ENCODE data around the gene TRPC4.

DNA sequence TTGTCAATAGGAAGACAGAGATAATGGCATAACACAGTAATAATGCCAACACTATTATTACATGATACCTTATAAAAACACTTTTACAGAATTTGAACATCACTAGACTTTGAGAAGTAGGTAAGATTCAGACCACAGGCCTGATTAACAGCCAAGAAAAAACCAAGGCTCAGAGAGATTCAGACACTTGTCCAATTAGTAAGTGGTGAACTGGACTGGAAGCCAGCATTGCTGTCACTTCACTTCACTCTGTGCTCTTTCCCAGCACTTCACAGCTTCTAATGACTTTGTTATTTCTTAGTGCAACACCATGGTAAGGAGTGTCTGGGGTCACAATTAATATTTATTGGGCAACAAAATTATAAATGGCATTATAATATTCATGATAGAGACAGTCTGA, 91.9 kb downstream of the TRPC4 start:
- TF ChIP-seq, protein P1, sequence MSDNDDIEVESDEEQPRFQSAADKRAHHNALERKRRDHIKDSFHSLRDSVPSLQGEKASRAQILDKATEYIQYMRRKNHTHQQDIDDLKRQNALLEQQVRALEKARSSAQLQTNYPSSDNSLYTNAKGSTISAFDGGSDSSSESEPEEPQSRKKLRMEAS (IDR thresholded peaks at IDR 0.05), result no peak
- TF ChIP-seq EP300 (IDR thresholded peaks at IDR 0.05; ENCODE audit: borderline replicate concordance) (no peak), FOXM1 (IDR thresholded peaks at IDR 0.05; ENCODE audit: borderline replicate concordance, low read depth) (no peak), CEBPB (IDR thresholded peaks at IDR 0.05) (no peak), TAF1 (IDR thresholded peaks at IDR 0.05; ENCODE audit: low read depth) (no peak), YY1 (IDR thresholded peaks at IDR 0.05; ENCODE audit: low read depth) (no peak), TCF12 (IDR thresholded peaks at IDR 0.05; ENCODE audit: low read depth) (no peak), TEAD4 (IDR thresholded peaks at IDR 0.05) (no peak), CREB1 (IDR thresholded peaks at IDR 0.05; ENCODE audit: low read depth) (no peak), NFIC (IDR thresholded peaks at IDR 0.05) (no peak)
- TF ChIP-seq, protein P2, sequence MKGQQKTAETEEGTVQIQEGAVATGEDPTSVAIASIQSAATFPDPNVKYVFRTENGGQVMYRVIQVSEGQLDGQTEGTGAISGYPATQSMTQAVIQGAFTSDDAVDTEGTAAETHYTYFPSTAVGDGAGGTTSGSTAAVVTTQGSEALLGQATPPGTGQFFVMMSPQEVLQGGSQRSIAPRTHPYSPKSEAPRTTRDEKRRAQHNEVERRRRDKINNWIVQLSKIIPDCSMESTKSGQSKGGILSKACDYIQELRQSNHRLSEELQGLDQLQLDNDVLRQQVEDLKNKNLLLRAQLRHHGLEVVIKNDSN (IDR thresholded peaks at IDR 0.05), result no peak
